Activated naive CD8-positive, alpha-beta T cell treated with anti-CD3 and anti-CD28 coated beads, Interleukin-2, amount 10 ng/mL, durations not matched to agents 7 days and 5 days (primary cell): ENCODE data around the gene USP32. TPM values are rescaled to one million over a fixed set of nuclear protein-coding genes. Genes with fewer than 3 reads are reported as not detected.
"Not testable (repeated sequence)": the region's sequence is repeated elsewhere in the genome, so short reads cannot be mapped to it uniquely, and the experiment has no call there.

Source experiments
- ATAC-seq: fragments of 150-1000 bp; cut with Tn5 transposase; one replicate; pipeline ENCODE4 v1.10.0; 2021; ENCODE audit warnings: low read depth, moderate library complexity
- POLR2A ChIA-PET: fragments of 350-600 bp; sonication (Branson Sonifier 250); formaldehyde crosslinking; loops from one replicate; lab custom pipeline; 2021; ENCODE audit warnings: antibody characterized with exemption; lab: Charles Lee
- DNase-seq: peaks from one replicate; pipeline ENCODE4 v3.0.0; 2021
- H3K27ac Mint-ChIP-seq: one replicate; pipeline ENCODE4 v1.8.0; 2022; ENCODE audit warnings: mild to moderate bottlenecking, mixed read lengths
- H3K27me3 Mint-ChIP-seq: one replicate; pipeline ENCODE4 v1.8.0; 2022; ENCODE audit warnings: mild to moderate bottlenecking, moderate library complexity, mixed read lengths
- H3K36me3 Mint-ChIP-seq: one replicate; pipeline ENCODE4 v1.8.0; 2021; ENCODE audit warnings: mild to moderate bottlenecking, mixed read lengths
- H3K4me1 Mint-ChIP-seq: one replicate; pipeline ENCODE4 v1.8.0; 2021; ENCODE audit warnings: mixed read lengths
- H3K4me3 Mint-ChIP-seq: one replicate; pipeline ENCODE4 v1.8.0; 2022; ENCODE audit warnings: mild to moderate bottlenecking, moderate library complexity, mixed read lengths
- H3K9me3 Mint-ChIP-seq: one replicate; pipeline ENCODE4 v1.8.0; 2021; ENCODE audit warnings: mixed read lengths
- total RNA-seq, 2 experiments: library from RNA; stranded (reverse); gene quantifications; one replicate each; pipeline ENCODE4 v1.2.3, GENCODE V29; 2021

USP32 gene
- total RNA-seq, 2 experiments from 2014 or later, result 37.0 to 38.5 TPM

DNA sequence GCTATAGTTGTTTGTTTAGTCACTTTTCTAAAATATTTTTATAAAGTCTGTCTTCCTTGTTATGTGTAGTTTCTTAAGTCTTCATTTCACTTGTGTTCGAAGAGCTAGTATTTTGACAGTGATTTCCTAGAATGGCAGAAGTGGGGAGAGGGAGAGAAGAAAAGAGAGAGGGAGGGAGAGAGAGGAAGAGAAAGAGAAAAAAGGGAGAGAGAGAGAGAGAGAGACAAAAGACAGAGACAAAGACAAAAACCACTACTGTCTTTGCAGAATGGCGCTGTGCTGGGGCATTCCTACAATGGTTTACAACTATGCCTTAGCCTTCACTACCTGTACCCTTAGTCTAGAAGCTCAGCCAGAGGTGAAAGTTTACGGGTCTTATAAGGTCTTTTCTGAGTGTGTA is 151.6 kb downstream of the USP32 start:
- no peaks in the 10 kb centered on the region for H3K27me3 Mint-ChIP-seq
- POLR2A ChIA-PET, result no interaction called here
- no peak for DNase-seq
- no peak overlapping the region for H3K4me3 Mint-ChIP-seq
- no peaks in the 10 kb centered on the region for H3K9me3 Mint-ChIP-seq
- peaks cover 7% of the 10 kb centered on the region for H3K36me3 Mint-ChIP-seq
- no peak for ATAC-seq
- H3K27ac Mint-ChIP-seq, result no peak overlapping the region
- no peaks in the 10 kb centered on the region for H3K4me1 Mint-ChIP-seq

DNA sequence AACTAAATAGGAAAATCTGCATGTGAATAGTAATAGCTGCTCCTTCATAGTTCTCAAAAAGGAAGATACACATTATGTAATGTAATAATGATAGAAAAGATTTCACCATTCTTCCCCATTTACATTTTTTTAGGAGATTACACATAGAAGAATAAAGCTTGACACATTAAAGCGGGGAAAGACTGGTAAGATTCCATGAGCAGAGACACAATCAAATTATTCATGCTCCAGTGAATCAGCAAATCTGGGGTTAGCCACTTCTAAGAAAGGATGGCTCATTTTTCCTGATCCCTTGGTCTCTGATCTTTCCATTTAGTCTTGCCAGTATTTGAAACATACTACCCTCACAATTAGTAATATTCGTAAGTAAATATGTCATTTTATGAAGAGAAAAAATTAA is 160.2 kb downstream of the USP32 start:
- peaks cover 5% of the 10 kb centered on the region for H3K36me3 Mint-ChIP-seq
- no peaks in the 10 kb centered on the region for H3K4me1 Mint-ChIP-seq
- H3K27me3 Mint-ChIP-seq, result no peaks in the 10 kb centered on the region
- no peaks in the 10 kb centered on the region for H3K9me3 Mint-ChIP-seq
- H3K27ac Mint-ChIP-seq, result no peak overlapping the region
- H3K4me3 Mint-ChIP-seq, result no peak overlapping the region
- ATAC-seq, result no peak
- POLR2A ChIA-PET, result interaction anchor here (0.6 to 1.5 kb wide), 2 partner anchors 167 to 199 kb away, joined by 3 read pairs; no protein-coding TSS in a partner anchor
- no peak for DNase-seq

GRCh38 chr17:60231234-60231633 is 160.7 kb downstream of the USP32 start:
- DNase-seq, result no peak
- Mint-ChIP-seq H3K4me1 (no peaks in the 10 kb centered on the region), H3K4me3 (no peak overlapping the region), H3K27me3 (no peaks in the 10 kb centered on the region), H3K9me3 (no peaks in the 10 kb centered on the region), H3K36me3 (peaks cover 5% of the 10 kb centered on the region), H3K27ac (no peak overlapping the region)
- ATAC-seq, result no peak
- POLR2A ChIA-PET, result interaction anchor here (0.6 to 1.5 kb wide), 2 partner anchors 168 to 199 kb away, joined by 3 read pairs; no protein-coding TSS in a partner anchor

DNA sequence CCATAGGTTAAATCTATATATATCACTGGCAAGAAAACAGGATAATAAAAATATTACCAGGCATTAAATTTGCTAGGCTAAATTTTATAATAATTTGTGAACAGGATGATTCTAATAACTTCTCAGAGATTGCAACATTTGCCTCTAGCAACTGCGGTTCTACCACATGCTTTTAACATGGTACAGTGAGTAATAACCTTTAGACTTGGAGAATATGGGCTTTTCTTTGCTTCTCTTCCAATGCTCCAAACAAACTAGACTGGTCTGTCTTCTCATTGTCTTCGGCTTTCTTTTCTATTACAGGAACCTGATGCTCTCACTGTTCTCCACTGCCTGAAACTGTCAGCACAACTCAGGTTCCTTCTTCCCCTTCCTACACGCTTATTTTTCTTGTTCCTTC is 161.6 kb downstream of the USP32 start:
- POLR2A ChIA-PET, result no interaction called here
- Mint-ChIP-seq H3K4me1 (no peaks in the 10 kb centered on the region), H3K36me3 (peaks cover 5% of the 10 kb centered on the region), H3K27ac (no peak overlapping the region), H3K4me3 (no peak overlapping the region), H3K9me3 (no peaks in the 10 kb centered on the region), H3K27me3 (no peaks in the 10 kb centered on the region)
- ATAC-seq, result no peak
- no peak for DNase-seq

DNA sequence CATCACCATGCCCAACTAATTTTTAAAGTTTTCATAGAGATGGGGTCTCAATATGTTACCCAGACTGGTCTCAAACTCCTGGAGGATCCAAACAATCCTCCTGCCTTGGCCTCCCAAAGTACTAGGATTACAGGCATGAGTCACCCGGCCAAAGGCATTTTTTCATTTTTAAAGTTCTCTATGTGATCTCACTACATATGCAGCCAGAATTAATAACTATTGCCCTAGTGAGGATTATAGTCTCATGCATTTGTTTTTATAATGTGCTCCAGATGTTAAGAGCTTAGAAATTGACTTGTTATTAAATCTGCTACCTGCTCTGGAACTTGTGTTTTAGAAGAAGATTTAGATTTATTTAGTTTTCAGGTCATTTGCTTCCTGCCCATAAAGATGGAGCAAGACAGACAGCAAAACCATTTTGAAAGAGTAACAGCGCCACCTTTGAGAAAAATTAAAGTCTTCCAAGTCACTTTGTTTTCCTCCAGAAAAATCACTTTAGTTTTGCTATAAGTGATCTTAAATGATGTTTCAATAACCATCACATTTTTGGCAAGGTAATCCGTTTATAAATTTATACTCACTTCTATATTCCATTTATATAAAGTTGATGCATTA is 162.6 kb downstream of the USP32 start:
- Mint-ChIP-seq H3K4me3 (no peak overlapping the region), H3K4me1 (no peaks in the 10 kb centered on the region), H3K27ac (no peak overlapping the region), H3K27me3 (no peaks in the 10 kb centered on the region), H3K9me3 (no peaks in the 10 kb centered on the region), H3K36me3 (no peaks in the 10 kb centered on the region)
- ATAC-seq (no peak), DNase-seq (no peak)
- POLR2A ChIA-PET, result no interaction called here

DNA sequence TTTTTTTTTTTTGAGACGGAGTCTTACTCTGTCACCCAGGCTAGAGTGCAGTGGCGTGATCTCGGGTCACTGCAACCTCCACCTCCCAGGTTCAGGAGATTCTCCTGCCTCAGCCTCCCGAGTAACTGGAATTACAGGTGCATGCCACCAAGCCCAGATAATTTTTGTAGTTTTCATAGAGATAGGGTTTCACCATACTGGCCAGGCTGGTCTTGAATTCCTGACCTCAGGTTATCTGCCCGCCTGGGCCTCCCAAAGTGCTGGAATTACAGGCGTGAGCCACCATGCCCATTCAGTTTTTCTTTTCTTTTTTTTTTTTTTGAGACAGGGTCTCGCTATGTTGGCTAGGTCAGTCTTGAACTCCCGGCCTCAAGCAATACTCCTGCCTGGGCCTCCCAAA is 164.7 kb downstream of the USP32 start:
- not testable (repeated sequence) for H3K9me3 Mint-ChIP-seq, H3K27ac Mint-ChIP-seq, DNase-seq, ATAC-seq, H3K27me3 Mint-ChIP-seq, H3K4me1 Mint-ChIP-seq, H3K4me3 Mint-ChIP-seq, H3K36me3 Mint-ChIP-seq
- POLR2A ChIA-PET, result interaction anchor here (0.6 kb wide), 1 partner anchor 370 kb away, joined by 4 read pairs; no protein-coding TSS in a partner anchor

- POLR2A ChIA-PET, result no interaction called here
- H3K4me3 Mint-ChIP-seq, result no peak overlapping the region
These were observed 167.9 kb downstream of the USP32 start for GRCh38 chr17:60224064-60224463.

GRCh38 chr17:60223456-60223855 is 168.5 kb downstream of the USP32 start:
- DNase-seq (no peak), ATAC-seq (no peak)
- H3K27me3 Mint-ChIP-seq, result no peaks in the 10 kb centered on the region
- H3K4me1 Mint-ChIP-seq, result no peaks in the 10 kb centered on the region
- H3K9me3 Mint-ChIP-seq, result no peaks in the 10 kb centered on the region
- peaks cover 6% of the 10 kb centered on the region for H3K36me3 Mint-ChIP-seq
- POLR2A ChIA-PET, result no interaction called here
- no peak overlapping the region for H3K27ac Mint-ChIP-seq
- no peak overlapping the region for H3K4me3 Mint-ChIP-seq

More at GRCh38 chr17:60224064-60224463, 167.9 kb downstream of the USP32 start:
- Mint-ChIP-seq H3K27ac (no peak overlapping the region), H3K36me3 (peaks cover 6% of the 10 kb centered on the region), H3K27me3 (no peaks in the 10 kb centered on the region), H3K4me1 (no peaks in the 10 kb centered on the region), H3K9me3 (no peaks in the 10 kb centered on the region)
- ATAC-seq (no peak), DNase-seq (no peak)

DNA sequence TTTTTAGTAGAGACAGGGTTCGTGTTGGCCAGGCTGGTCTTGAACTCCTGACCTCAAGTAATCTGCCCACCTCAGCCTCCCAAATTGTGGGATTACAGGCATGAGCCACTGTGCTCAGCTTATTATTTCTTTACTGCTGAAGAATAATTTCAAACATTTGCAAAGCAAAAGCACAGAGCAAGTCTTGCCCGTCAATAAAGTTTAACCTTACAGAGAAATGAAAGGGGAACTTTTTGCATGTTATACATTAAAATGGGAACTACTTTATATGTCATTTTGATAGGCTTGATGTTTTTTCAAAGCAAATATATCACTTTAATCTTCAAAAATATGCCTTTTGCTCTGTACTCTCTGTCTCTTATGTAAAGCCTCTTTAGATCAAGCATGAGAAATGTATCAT is 173.2 kb downstream of the USP32 start:
- ATAC-seq, POLR2A ChIA-PET, H3K36me3 Mint-ChIP-seq, H3K9me3 Mint-ChIP-seq, H3K27me3 Mint-ChIP-seq, DNase-seq, H3K4me1 Mint-ChIP-seq, H3K4me3 Mint-ChIP-seq, H3K27ac Mint-ChIP-seq: not testable (repeated sequence)

DNA sequence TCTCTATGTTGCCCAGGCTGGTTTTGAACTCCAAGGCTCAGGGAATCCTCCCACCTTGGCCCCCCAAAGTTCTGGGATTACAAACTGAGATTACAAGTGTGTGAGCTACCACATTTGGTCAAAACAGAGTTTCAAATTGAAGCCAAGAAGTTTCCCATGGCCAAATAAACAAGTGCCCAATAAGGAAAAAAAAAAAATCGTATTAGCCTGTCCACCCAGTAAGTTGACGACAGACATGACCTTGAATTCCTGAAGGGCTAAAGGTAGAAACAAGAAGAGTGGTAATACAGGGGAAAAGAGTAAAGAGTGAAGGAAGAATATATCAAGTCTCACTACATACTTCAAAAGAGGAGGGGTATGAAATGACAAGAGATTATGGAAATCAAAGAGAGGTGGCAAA is 176.0 kb downstream of the USP32 start:
- H3K4me3 Mint-ChIP-seq, H3K36me3 Mint-ChIP-seq, POLR2A ChIA-PET: not testable (repeated sequence)

DNA sequence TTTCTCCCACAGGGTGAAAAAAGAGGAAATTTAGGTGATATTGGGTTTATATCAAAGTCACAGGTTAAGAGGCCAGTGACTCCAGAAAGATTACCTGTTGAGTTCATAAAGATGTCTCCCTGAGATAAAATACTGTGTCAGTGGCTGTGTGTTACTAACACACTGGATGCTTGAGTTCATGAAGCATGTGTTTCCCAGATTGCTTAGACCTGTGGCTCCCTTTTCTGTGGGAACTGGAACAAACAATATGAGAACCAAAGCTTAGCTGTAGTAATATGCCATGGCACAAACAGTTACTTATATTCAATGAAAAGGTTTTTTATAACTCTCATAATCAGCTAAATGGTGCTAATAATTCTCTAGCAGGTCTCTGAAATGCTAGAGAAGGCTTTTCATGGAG is 180.7 kb downstream of the USP32 start:
- H3K4me3 Mint-ChIP-seq, H3K4me1 Mint-ChIP-seq, H3K36me3 Mint-ChIP-seq, H3K27me3 Mint-ChIP-seq, ATAC-seq, POLR2A ChIA-PET, DNase-seq, H3K27ac Mint-ChIP-seq, H3K9me3 Mint-ChIP-seq: not testable (repeated sequence)

More for the DNA sequence above, 176.0 kb downstream of the USP32 start:
- H3K27ac Mint-ChIP-seq, H3K9me3 Mint-ChIP-seq, H3K27me3 Mint-ChIP-seq, DNase-seq, H3K4me1 Mint-ChIP-seq, ATAC-seq: not testable (repeated sequence)

- H3K27me3 Mint-ChIP-seq, POLR2A ChIA-PET, H3K9me3 Mint-ChIP-seq, H3K4me3 Mint-ChIP-seq, DNase-seq, H3K36me3 Mint-ChIP-seq, H3K27ac Mint-ChIP-seq, ATAC-seq, H3K4me1 Mint-ChIP-seq: not testable (repeated sequence)
These were observed 183.6 kb downstream of the USP32 start for GRCh38 chr17:60208302-60208701.

DNA sequence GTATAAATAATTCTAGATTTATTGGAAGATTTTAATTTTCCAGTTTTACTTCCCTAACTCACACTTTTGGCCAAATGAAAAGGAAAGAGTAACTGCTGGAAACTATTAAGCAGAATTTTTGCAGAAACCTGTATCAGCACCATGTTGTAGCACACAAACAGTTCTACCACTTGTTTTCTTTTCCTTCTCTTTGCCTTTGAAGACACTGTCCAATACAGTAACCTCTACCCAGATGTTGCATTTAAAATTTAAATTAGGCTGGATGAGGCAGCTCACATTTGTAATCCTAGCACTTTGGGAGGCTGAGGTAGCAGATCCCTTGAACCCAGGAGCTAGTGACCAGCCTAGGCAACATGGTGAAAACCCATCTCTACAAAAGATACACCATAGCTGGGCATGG is 186.2 kb downstream of the USP32 start:
- H3K4me1 Mint-ChIP-seq, H3K36me3 Mint-ChIP-seq, H3K27me3 Mint-ChIP-seq, H3K9me3 Mint-ChIP-seq, DNase-seq, H3K4me3 Mint-ChIP-seq, ATAC-seq, H3K27ac Mint-ChIP-seq, POLR2A ChIA-PET: not testable (repeated sequence)

GRCh38 chr17:60198630-60199029 is 193.3 kb downstream of the USP32 start:
- ATAC-seq, POLR2A ChIA-PET, H3K4me3 Mint-ChIP-seq, H3K27me3 Mint-ChIP-seq, H3K4me1 Mint-ChIP-seq, H3K9me3 Mint-ChIP-seq, DNase-seq, H3K27ac Mint-ChIP-seq: not testable (repeated sequence)
- H3K36me3 Mint-ChIP-seq, result peaks cover 14% of the 10 kb centered on the region
